Measurements from ENCODE around the gene SAP30. TPM values are rescaled to one million over a fixed set of nuclear protein-coding genes. Genes with fewer than 3 reads are reported as not detected.

The SAP30 gene
- total RNA-seq, 1 donor from 2014 or later: 37.4 TPM

DNA sequence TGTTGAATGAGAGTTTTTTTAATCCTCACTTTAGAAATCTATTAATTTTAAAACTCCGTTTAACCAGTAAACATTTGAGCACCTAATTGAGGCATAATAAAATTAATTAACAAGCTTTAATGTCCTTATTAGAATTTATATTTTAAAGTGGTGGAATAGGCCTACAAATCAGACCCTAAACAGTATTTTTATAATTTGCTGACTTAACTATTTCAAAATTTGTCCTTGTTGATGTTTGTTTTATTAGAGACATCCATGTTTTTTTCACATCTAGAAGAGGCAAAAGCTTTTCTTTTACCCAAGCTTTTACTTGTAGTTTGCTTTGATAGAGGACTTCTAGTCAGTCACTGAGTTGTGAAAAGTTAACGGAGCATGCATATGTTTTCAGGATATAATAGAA, 3.8 kb downstream of the SAP30 start:
- H3K27ac Mint-ChIP-seq: no peak overlapping the region
- H3K4me1 Mint-ChIP-seq (ENCODE audit: low read depth): peaks cover 17% of the 10 kb centered on the region
- intact Hi-C loops (cut with micrococcal nuclease): loop anchor here (5.0 kb wide), 2 partner anchors 118 to 182 kb away; no protein-coding TSS in a partner anchor
- H3K9me3 Mint-ChIP-seq: no peaks in the 10 kb centered on the region
- peaks cover 39% of the 10 kb centered on the region for H3K36me3 Mint-ChIP-seq (ENCODE audit: low read depth)
- H3K27me3 Mint-ChIP-seq (ENCODE audit: low read depth): no peaks in the 10 kb centered on the region
- no peak for DNase-seq (ENCODE audit: low spot score)
- H3K4me3 Mint-ChIP-seq (ENCODE audit: low read depth): no peak overlapping the region

- no peak overlapping the region for H3K27ac Mint-ChIP-seq
- H3K4me1 Mint-ChIP-seq (ENCODE audit: low read depth): peaks cover 5% of the 10 kb centered on the region
- intact Hi-C loops (cut with micrococcal nuclease): no loop called here
- no peak overlapping the region for H3K4me3 Mint-ChIP-seq (ENCODE audit: low read depth)
- H3K9me3 Mint-ChIP-seq: no peaks in the 10 kb centered on the region
- H3K27me3 Mint-ChIP-seq (ENCODE audit: low read depth): peaks cover 1% of the 10 kb centered on the region
- DNase-seq (ENCODE audit: low spot score): no peak
- H3K36me3 Mint-ChIP-seq (ENCODE audit: low read depth): peaks cover 26% of the 10 kb centered on the region
Measured at GRCh38 chr4:173379929-173380328, 9.2 kb downstream of the SAP30 start.

GRCh38 chr4:173380987-173381386, 10.2 kb downstream of the SAP30 start:
- Mint-ChIP-seq H3K4me3 (ENCODE audit: low read depth) (no peak overlapping the region), H3K27me3 (ENCODE audit: low read depth) (peaks cover 1% of the 10 kb centered on the region), H3K9me3 (no peaks in the 10 kb centered on the region), H3K27ac (no peak overlapping the region), H3K36me3 (ENCODE audit: low read depth) (peaks cover 21% of the 10 kb centered on the region), H3K4me1 (ENCODE audit: low read depth) (peaks cover 3% of the 10 kb centered on the region)
- intact Hi-C loops (cut with micrococcal nuclease): no loop called here
- no peak for DNase-seq (ENCODE audit: low spot score)

GRCh38 chr4:173381610-173382009, 10.9 kb downstream of the SAP30 start:
- Mint-ChIP-seq H3K4me1 (ENCODE audit: low read depth) (peaks cover 3% of the 10 kb centered on the region), H3K36me3 (ENCODE audit: low read depth) (peaks cover 19% of the 10 kb centered on the region), H3K4me3 (ENCODE audit: low read depth) (no peak overlapping the region), H3K9me3 (no peaks in the 10 kb centered on the region), H3K27ac (no peak overlapping the region), H3K27me3 (ENCODE audit: low read depth) (peaks cover 1% of the 10 kb centered on the region)
- no peak for DNase-seq (ENCODE audit: low spot score)
- intact Hi-C loops (cut with micrococcal nuclease): no loop called here

DNA sequence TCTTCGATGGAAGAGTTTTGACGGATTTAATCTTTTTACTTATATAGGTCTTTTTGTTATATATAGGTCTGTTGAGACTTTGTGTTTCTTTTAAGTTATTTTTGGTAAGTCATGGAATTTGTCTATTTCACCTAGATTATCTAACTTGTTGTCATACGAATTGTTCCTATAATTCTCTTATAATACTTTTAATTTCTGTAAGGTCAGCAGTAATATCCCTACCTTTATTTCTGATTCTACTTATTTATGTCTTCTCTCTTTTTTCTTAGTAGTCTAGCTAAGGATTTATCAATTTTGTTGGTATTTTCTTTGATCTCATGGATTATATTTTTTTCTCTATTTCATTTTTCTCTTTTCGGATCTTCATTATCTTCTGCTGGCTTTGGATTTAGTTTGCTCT, 11.6 kb downstream of the SAP30 start:
- Mint-ChIP-seq H3K36me3 (ENCODE audit: low read depth) (peaks cover 19% of the 10 kb centered on the region), H3K4me3 (ENCODE audit: low read depth) (no peak overlapping the region), H3K27me3 (ENCODE audit: low read depth) (peaks cover 1% of the 10 kb centered on the region), H3K4me1 (ENCODE audit: low read depth) (peaks cover 3% of the 10 kb centered on the region), H3K27ac (no peak overlapping the region), H3K9me3 (no peaks in the 10 kb centered on the region)
- intact Hi-C loops (cut with micrococcal nuclease): no loop called here
- DNase-seq (ENCODE audit: low spot score): no peak

- H3K27me3 Mint-ChIP-seq (ENCODE audit: low read depth): no peaks in the 10 kb centered on the region
- peaks cover 1% of the 10 kb centered on the region for H3K4me1 Mint-ChIP-seq (ENCODE audit: low read depth)
- H3K4me3 Mint-ChIP-seq (ENCODE audit: low read depth): no peak overlapping the region
- H3K36me3 Mint-ChIP-seq (ENCODE audit: low read depth): peaks cover 2% of the 10 kb centered on the region
- intact Hi-C loops (cut with micrococcal nuclease): no loop called here
- H3K9me3 Mint-ChIP-seq: no peaks in the 10 kb centered on the region
- DNase-seq (ENCODE audit: low spot score): no peak
- no peak overlapping the region for H3K27ac Mint-ChIP-seq
Measured at GRCh38 chr4:173386751-173387150, 16.0 kb downstream of the SAP30 start.

DNA sequence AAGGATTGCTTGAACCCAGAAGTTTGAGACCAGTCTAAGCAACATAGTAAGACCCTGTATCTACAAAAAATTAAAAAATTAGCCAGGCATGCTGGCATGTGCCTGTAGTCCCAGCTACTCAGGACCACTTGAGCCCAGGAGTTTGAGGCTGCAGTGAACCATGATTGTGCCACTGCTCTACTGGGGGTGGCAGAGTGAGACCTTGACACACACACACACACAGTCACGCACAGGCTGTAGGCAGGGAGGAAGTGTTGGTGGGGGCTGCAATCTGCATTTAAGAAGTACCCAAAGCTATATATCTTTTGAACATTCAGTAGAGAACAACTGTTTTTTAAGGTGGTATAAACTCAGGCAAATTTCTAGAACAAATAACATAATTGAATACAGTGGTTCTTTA, 20.9 kb downstream of the SAP30 start:
- H3K27ac Mint-ChIP-seq: no peak overlapping the region
- H3K36me3 Mint-ChIP-seq (ENCODE audit: low read depth): peaks cover 15% of the 10 kb centered on the region
- no peaks in the 10 kb centered on the region for H3K27me3 Mint-ChIP-seq (ENCODE audit: low read depth)

DNA sequence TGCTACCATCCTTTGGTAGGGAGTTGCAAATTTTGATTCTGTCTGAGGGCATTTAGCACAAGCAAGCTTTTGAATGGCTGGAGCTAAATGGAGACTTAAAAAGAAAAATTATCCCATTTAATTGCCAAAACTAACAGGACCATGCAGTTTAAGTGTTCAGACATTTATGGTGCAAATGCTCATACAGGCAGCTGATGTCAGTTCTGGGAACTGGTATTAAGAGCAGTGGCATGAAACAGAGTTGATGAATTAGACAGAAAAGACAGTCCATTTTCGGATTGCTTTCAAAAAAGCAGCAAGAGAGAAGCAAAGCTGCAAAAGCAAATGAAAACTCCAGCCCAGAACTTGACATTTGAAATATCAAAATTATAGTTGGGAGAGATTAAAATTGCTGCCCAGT, 26.9 kb downstream of the SAP30 start:
- Mint-ChIP-seq H3K27me3 (ENCODE audit: low read depth) (no peaks in the 10 kb centered on the region), H3K27ac (no peak overlapping the region), H3K36me3 (ENCODE audit: low read depth) (peaks cover 15% of the 10 kb centered on the region), H3K4me3 (ENCODE audit: low read depth) (no peak overlapping the region), H3K4me1 (ENCODE audit: low read depth) (no peaks in the 10 kb centered on the region), H3K9me3 (no peaks in the 10 kb centered on the region)
- intact Hi-C loops (cut with micrococcal nuclease): no loop called here
- DNase-seq (ENCODE audit: low spot score): no peak

More for the DNA sequence above, 20.9 kb downstream of the SAP30 start:
- no peaks in the 10 kb centered on the region for H3K9me3 Mint-ChIP-seq
- no peaks in the 10 kb centered on the region for H3K4me1 Mint-ChIP-seq (ENCODE audit: low read depth)
- H3K4me3 Mint-ChIP-seq (ENCODE audit: low read depth): no peak overlapping the region
- no peak for DNase-seq (ENCODE audit: low spot score)
- intact Hi-C loops (cut with micrococcal nuclease): no loop called here

- Mint-ChIP-seq H3K27me3 (ENCODE audit: low read depth) (no peaks in the 10 kb centered on the region), H3K4me1 (ENCODE audit: low read depth) (no peaks in the 10 kb centered on the region), H3K36me3 (ENCODE audit: low read depth) (peaks cover 15% of the 10 kb centered on the region), H3K4me3 (ENCODE audit: low read depth) (no peak overlapping the region), H3K9me3 (no peaks in the 10 kb centered on the region), H3K27ac (no peak overlapping the region)
- intact Hi-C loops (cut with micrococcal nuclease): no loop called here
- no peak for DNase-seq (ENCODE audit: low spot score)
Measured at GRCh38 chr4:173398220-173398619, 27.5 kb downstream of the SAP30 start.

- peaks cover 11% of the 10 kb centered on the region for H3K36me3 Mint-ChIP-seq (ENCODE audit: low read depth)
- no peak within 1 kb of the TSS for H3K4me3 Mint-ChIP-seq (ENCODE audit: low read depth)
- intact Hi-C loops (cut with micrococcal nuclease): no loop called here
- no peaks in the 10 kb centered on the region for H3K4me1 Mint-ChIP-seq (ENCODE audit: low read depth)
- no peak within 1 kb of the TSS for H3K27ac Mint-ChIP-seq
- no peaks in the 10 kb centered on the region for H3K9me3 Mint-ChIP-seq
- DNase-seq (ENCODE audit: low spot score): no peak
- H3K27me3 Mint-ChIP-seq (ENCODE audit: low read depth): no peaks in the 10 kb centered on the region
Measured at GRCh38 chr4:173398779-173399415, 28.1 kb downstream of the SAP30 start, which contains the start of gene SCRG1. Gene SCRG1 (minus strand): TSS chr4:173399116. CDS start chr4:173391414, 7,702 bp downstream.

GRCh38 chr4:173401063-173401462, 30.3 kb downstream of the SAP30 start:
- peaks cover 2% of the 10 kb centered on the region for H3K36me3 Mint-ChIP-seq (ENCODE audit: low read depth)
- no peak for DNase-seq (ENCODE audit: low spot score)
- H3K4me1 Mint-ChIP-seq (ENCODE audit: low read depth): peaks cover 6% of the 10 kb centered on the region
- no peak overlapping the region for H3K4me3 Mint-ChIP-seq (ENCODE audit: low read depth)
- no peak overlapping the region for H3K27ac Mint-ChIP-seq
- no peaks in the 10 kb centered on the region for H3K9me3 Mint-ChIP-seq
- no peaks in the 10 kb centered on the region for H3K27me3 Mint-ChIP-seq (ENCODE audit: low read depth)
- intact Hi-C loops (cut with micrococcal nuclease): no loop called here

GRCh38 chr4:173403051-173403450, 32.3 kb downstream of the SAP30 start:
- Mint-ChIP-seq H3K4me3 (ENCODE audit: low read depth) (no peak overlapping the region), H3K27me3 (ENCODE audit: low read depth) (no peaks in the 10 kb centered on the region), H3K9me3 (no peaks in the 10 kb centered on the region), H3K36me3 (ENCODE audit: low read depth) (no peaks in the 10 kb centered on the region), H3K27ac (no peak overlapping the region), H3K4me1 (ENCODE audit: low read depth) (peaks cover 11% of the 10 kb centered on the region)
- intact Hi-C loops (cut with micrococcal nuclease): no loop called here
- no peak for DNase-seq (ENCODE audit: low spot score)

GRCh38 chr4:173404296-173404865, 33.6 kb downstream of the SAP30 start:
- peaks cover 11% of the 10 kb centered on the region for H3K4me1 Mint-ChIP-seq (ENCODE audit: low read depth)

More at GRCh38 chr4:173404296-173404865, 33.6 kb downstream of the SAP30 start:
- H3K36me3 Mint-ChIP-seq (ENCODE audit: low read depth): no peaks in the 10 kb centered on the region
- no peak overlapping the region for H3K4me3 Mint-ChIP-seq (ENCODE audit: low read depth)
- no peaks in the 10 kb centered on the region for H3K9me3 Mint-ChIP-seq
- no peaks in the 10 kb centered on the region for H3K27me3 Mint-ChIP-seq (ENCODE audit: low read depth)
- intact Hi-C loops (cut with micrococcal nuclease): no loop called here
- no peak overlapping the region for H3K27ac Mint-ChIP-seq
- no peak for DNase-seq (ENCODE audit: low spot score)
